HG02884 (cell line): ENCODE data around the gene SCYL2.
"Not testable (repeated sequence)": the region's sequence is repeated elsewhere in the genome, so short reads cannot be mapped to it uniquely, and the experiment has no call there.

ENCODE experiments used
- ATAC-seq: cut with Tn5 transposase; IDR thresholded peaks from one replicate; pipeline ENCODE4 v1.9.1; 2021; ENCODE audit warnings: mild to moderate bottlenecking, moderate library complexity; ENCODE audit not compliant: unreplicated experiment

The SCYL2 gene

GRCh38 chr12:100265107-100265506 is 1.9 kb upstream of the SCYL2 start:
- not testable (repeated sequence) for ATAC-seq

- peak; percentile 7 for ATAC-seq
Measured at GRCh38 chr12:100265732-100266584, 1.0 kb upstream of the SCYL2 start.

GRCh38 chr12:100266585-100266834 is 467 bp upstream of the SCYL2 start:
- ATAC-seq = peak; percentile 81

GRCh38 chr12:100267603-100268281 is 765 bp downstream of the SCYL2 start:
- ATAC-seq = peak; percentile 5

GRCh38 chr12:100268835-100269564 is 2.0 kb downstream of the SCYL2 start:
- ATAC-seq = no peak

GRCh38 chr12:100273782-100274181 is 6.8 kb downstream of the SCYL2 start:
- ATAC-seq = no peak

- no peak for ATAC-seq
Measured at GRCh38 chr12:100274291-100274690, 7.3 kb downstream of the SCYL2 start.

- ATAC-seq = no peak
Measured at GRCh38 chr12:100279159-100279558, 12.2 kb downstream of the SCYL2 start.

GRCh38 chr12:100279607-100280244 is 12.7 kb downstream of the SCYL2 start:
- ATAC-seq = no peak

- not testable (repeated sequence) for ATAC-seq
Measured at GRCh38 chr12:100284556-100284955, 17.6 kb downstream of the SCYL2 start.

- no peak for ATAC-seq
Measured at GRCh38 chr12:100289038-100289437, 22.1 kb downstream of the SCYL2 start.

- no peak for ATAC-seq
Measured at GRCh38 chr12:100290016-100290415, 23.0 kb downstream of the SCYL2 start.

- no peak for ATAC-seq
Measured at GRCh38 chr12:100293017-100293416, 26.0 kb downstream of the SCYL2 start.

- not testable (repeated sequence) for ATAC-seq
Measured at GRCh38 chr12:100294366-100294765, 27.4 kb downstream of the SCYL2 start.

GRCh38 chr12:100295764-100296555 is 29.0 kb downstream of the SCYL2 start:
- ATAC-seq = no peak

- no peak for ATAC-seq
Measured at GRCh38 chr12:100302081-100302480, 35.1 kb downstream of the SCYL2 start.

GRCh38 chr12:100303831-100304230 is 36.9 kb downstream of the SCYL2 start:
- ATAC-seq = no peak

- not testable (repeated sequence) for ATAC-seq
Measured at GRCh38 chr12:100304334-100304733, 37.4 kb downstream of the SCYL2 start.

GRCh38 chr12:100308138-100308537 is 41.2 kb downstream of the SCYL2 start:
- not testable (repeated sequence) for ATAC-seq

GRCh38 chr12:100311317-100311716 is 44.3 kb downstream of the SCYL2 start:
- ATAC-seq = no peak
